Spinal cord (tissue), 10 donors: Measurements from ENCODE around the gene ZNF273. TPM values are rescaled to one million over a fixed set of nuclear protein-coding genes. Genes with fewer than 3 reads are reported as not detected.
"Not testable (repeated sequence)": the region's sequence is repeated elsewhere in the genome, so short reads cannot be mapped to it uniquely, and the experiment has no call there.

Experiments used
- DNase-seq, 6 donors: peaks; one replicate each; pipeline versions ENCODE4 v3.0.0 to v3.0.0-alpha.2; 2013 to 2015; ENCODE audit warnings: low spot score in 6 of 6, low read depth in 4 of 6
- H3K27ac ChIP-seq: one replicate; pipeline ENCODE4 v1.5.1; 2013; ENCODE audit warnings: low read depth, low read length, control low read depth
- H3K27me3 ChIP-seq: one replicate; pipeline ENCODE4 v1.6.1; 2013; ENCODE audit warnings: low read length; ENCODE audit not compliant: control insufficient read depth, insufficient read depth
- H3K36me3 ChIP-seq: one replicate; pipeline ENCODE4 v1.6.1; 2013; ENCODE audit warnings: low read length; ENCODE audit not compliant: control insufficient read depth, insufficient read depth
- H3K4me1 ChIP-seq: one replicate; pipeline ENCODE4 v1.6.1; 2013; ENCODE audit warnings: low read length; ENCODE audit not compliant: control insufficient read depth, insufficient read depth
- H3K4me3 ChIP-seq: one replicate; pipeline ENCODE4 v1.5.1; 2013; ENCODE audit warnings: low read depth, low read length, control low read depth
- H3K9me3 ChIP-seq: one replicate; pipeline ENCODE4 v1.6.1; 2013; ENCODE audit warnings: low read length; ENCODE audit not compliant: control insufficient read depth, insufficient read depth
- WGBS: methylation state at CpG from one replicate; pipeline ENCODE4 v1.1.5; 2013; ENCODE audit warnings: missing lambda C conversion rate; ENCODE audit not compliant: insufficient coverage; 5-methylcytosine and 5-hydroxymethylcytosine counted together
- polyA plus RNA-seq, 2 donors: library from polyadenylated mRNA; unstranded; fragments of 120-200 nt; gene quantifications; one replicate each; pipeline ENCODE4 v1.2.1, GENCODE V29; 2013; ENCODE audit not compliant: insufficient read length in 2 of 2
- total RNA-seq, 2 donors: library from RNA; depleted of rRNA in 1 of 2; stranded (reverse); fragments of 120-200 nt in 1 of 2; fragments of >200 nt in 1 of 2; gene quantifications; one replicate each; pipeline versions ENCODE4 v1.2.3 to v1.2.4, GENCODE V29; 2013 to 2014
- donor health status: healthy.

Gene ZNF273
- total and polyA plus RNA-seq, 4 donors = 12.2 to 22.7 (median 17.6) TPM

DNA sequence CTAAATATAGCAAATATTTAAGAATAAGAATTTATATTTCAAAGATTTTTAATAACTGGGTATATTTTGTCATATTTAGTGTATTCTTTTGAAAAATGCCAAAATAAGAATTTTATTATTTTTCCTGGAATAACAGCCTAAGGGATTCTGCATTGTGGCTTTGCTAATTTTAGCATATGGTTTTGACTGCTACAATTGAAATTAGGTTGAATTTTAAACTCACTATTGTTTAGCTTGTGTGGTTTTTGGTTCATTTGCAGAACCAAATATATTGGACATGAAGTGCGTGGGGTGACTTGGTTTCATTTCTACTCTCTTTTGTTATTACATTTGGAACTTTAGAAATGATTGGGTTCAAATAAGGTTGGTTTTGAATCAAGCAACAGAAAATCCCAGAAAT is 35.5 kb downstream of the ZNF273 start:
- no peaks in the 10 kb centered on the region for H3K27me3 ChIP-seq
- no CpG with 5 or more reads among the region's 1 CpG for WGBS
- no peak for DNase-seq

GRCh38 chr7:64940021-64940420 is 36.9 kb downstream of the ZNF273 start:
- not testable (repeated sequence) for H3K36me3 ChIP-seq, H3K9me3 ChIP-seq, H3K4me1 ChIP-seq, DNase-seq, H3K4me3 ChIP-seq, H3K27ac ChIP-seq, H3K27me3 ChIP-seq
- 93% methylated on average over 4 of the region's 6 CpGs for WGBS

More for the DNA sequence above, 35.5 kb downstream of the ZNF273 start:
- Histone ChIP-seq H3K27ac (no peak overlapping the region), H3K4me1 (no peaks in the 10 kb centered on the region), H3K36me3 (peaks cover 5% of the 10 kb centered on the region), H3K4me3 (no peak overlapping the region), H3K9me3 (no peaks in the 10 kb centered on the region)

DNA sequence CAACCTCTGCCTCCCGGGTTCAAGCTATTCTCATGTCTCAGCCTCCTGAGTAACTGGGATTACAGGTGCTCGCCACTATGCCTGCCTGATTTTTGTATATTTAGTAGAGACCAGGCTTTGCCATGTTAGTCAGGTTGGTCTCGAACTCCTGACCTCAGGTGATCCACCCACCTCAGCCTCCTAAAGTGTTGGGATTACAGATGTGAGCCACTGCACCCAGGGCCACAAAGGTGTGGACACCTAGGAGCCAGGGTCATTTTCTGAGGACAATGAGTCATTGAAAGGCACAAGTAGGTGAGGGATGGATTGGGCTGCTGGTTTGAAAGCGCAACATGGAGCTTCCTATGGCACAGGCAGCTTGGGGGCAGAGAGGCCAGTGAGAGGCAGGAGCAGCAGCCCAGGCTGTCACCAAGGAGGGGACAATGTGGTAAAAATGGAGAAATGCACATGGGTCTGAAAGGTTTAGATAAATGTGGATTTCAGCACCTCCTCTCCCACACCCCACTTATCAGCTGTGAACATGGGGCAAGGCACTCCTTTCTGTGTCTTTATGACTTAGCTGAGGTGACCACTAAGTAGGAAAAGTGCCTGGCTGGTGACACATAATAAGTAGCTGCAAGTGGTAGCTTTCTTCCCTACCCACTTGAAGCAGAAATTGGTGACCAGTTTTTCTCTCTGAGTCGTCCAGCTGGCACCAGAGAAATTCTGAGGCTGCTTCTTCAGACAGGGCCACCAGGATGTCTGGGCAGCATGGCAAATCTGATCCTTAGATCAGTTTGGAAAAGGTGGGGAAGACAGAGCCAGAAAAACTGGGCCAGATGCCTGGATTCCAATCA is 41.8 kb downstream of the ZNF273 start:
- peaks cover 13% of the 10 kb centered on the region for H3K4me1 ChIP-seq
- H3K27ac ChIP-seq, H3K4me3 ChIP-seq, H3K36me3 ChIP-seq, H3K9me3 ChIP-seq, DNase-seq, H3K27me3 ChIP-seq: not testable (repeated sequence)
- 100% methylated on average over 2 of the region's 5 CpGs for WGBS

- Histone ChIP-seq H3K9me3 (no peaks in the 10 kb centered on the region), H3K27me3 (peaks cover 8% of the 10 kb centered on the region), H3K36me3 (peaks cover 5% of the 10 kb centered on the region), H3K27ac (no peak overlapping the region), H3K4me1 (peaks cover 13% of the 10 kb centered on the region), H3K4me3 (no peak overlapping the region)
- 60% methylated on average over 1 of the region's 2 CpGs for WGBS
- DNase-seq = no peak
Measured at GRCh38 chr7:64945503-64946175, 42.6 kb downstream of the ZNF273 start.

GRCh38 chr7:64946772-64947171 is 43.7 kb downstream of the ZNF273 start:
- H3K4me3 ChIP-seq = no peak overlapping the region
- 28% methylated on average over 4 of the region's 5 CpGs for WGBS
- H3K4me1 ChIP-seq = peaks cover 13% of the 10 kb centered on the region
- H3K27ac ChIP-seq = no peak overlapping the region
- H3K9me3 ChIP-seq = no peaks in the 10 kb centered on the region
- H3K27me3 ChIP-seq = peaks cover 8% of the 10 kb centered on the region
- H3K36me3 ChIP-seq = peaks cover 5% of the 10 kb centered on the region
- DNase-seq = peak in 2 of 6 donors; percentile 31 to 45

DNA sequence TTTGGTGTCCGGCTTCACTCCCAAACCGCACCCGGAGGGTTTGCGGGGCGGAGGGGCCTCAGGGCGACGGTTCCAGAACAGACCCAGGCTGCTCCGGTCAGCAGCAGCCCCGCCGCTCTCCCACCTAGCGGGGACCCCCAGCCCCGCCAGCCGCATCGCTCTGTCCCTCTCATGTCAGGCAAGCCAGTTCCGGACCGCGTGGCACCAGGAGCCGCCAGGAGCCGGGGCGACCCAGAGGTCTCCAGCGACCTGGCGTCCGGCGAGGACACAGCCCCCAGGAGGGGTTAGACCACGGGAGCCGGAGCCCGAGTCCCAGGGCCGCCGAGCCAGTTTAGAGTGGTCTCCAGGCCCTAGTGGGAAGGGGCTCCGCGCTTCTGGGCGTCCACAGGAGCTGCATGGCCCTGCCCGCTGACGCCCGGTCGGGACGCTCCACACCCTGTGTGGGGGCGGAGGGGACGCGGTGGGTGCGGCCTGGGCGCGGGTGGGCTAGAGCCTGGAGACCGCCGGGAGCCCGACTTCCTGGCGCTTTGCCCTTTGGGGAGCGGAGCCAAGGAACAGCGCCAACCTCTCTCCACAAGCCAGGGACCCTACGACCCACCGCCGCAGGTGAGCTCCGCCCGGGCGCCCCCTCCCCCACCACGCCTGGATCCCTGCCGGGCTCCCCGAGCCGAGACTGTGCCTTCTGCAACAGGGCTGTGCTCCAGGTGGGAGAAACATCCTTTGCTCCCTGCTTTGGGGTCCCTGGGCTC is 44.4 kb downstream of the ZNF273 start:
- peak in 2 of 6 donors; percentile 30 to 34 for DNase-seq
- WGBS = under 1% methylated on average over 54 of the region's 59 CpGs
- no peaks in the 10 kb centered on the region for H3K9me3 ChIP-seq

DNA sequence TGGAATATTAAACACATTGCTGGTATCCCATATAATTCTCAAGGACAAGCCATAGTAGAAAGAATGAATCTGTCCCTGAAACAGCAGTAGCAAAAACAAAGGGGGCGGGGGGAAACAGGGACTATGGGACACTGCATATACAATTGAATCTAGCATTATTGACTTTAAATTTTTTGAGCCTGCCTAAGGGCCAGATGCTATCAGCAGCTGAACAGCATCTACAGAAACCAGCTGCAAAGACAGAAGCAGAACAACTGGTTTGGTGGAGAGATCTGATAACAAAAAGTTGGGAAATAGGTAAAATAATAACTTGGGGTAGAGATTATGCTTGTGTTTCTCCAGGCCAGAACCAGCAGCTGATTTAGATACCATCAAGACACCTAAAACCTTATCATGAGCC is 45.7 kb downstream of the ZNF273 start:
- no CpG with 5 or more reads among the region's 1 CpG for WGBS
- H3K36me3 ChIP-seq, DNase-seq, H3K4me3 ChIP-seq, H3K27me3 ChIP-seq, H3K27ac ChIP-seq, H3K9me3 ChIP-seq: not testable (repeated sequence)
- peaks cover 13% of the 10 kb centered on the region for H3K4me1 ChIP-seq

More for the DNA sequence above, 44.4 kb downstream of the ZNF273 start:
- peak overlapping the region; percentile 14 for H3K4me3 ChIP-seq
- H3K36me3 ChIP-seq = peaks cover 5% of the 10 kb centered on the region
- H3K27me3 ChIP-seq = peaks cover 8% of the 10 kb centered on the region
- H3K27ac ChIP-seq = no peak overlapping the region
- peaks cover 13% of the 10 kb centered on the region for H3K4me1 ChIP-seq

DNA sequence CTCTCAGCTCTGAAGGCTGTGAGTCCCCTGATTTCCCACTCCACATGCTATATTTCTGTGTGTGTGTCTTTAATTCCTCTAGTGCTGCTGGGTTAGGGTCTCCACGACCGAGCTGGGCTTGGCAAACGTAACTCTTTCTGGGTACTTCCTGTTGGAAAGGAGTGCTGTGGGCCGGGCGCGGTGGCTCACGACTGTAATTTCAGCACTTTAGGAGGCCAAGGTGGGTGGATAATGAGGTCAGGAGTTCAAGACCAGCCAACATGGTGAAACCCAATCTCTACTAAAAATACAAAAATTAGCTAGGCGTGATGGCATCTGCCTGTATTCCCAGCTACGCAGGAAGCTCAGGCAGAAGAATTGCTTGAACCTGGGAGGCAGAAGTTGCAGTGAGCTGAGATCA is 47.6 kb downstream of the ZNF273 start:
- DNase-seq, H3K27ac ChIP-seq, H3K4me3 ChIP-seq, H3K9me3 ChIP-seq, H3K36me3 ChIP-seq, H3K27me3 ChIP-seq: not testable (repeated sequence)
- WGBS = 70% methylated on average over 2 of the region's 9 CpGs
- peaks cover 13% of the 10 kb centered on the region for H3K4me1 ChIP-seq

DNA sequence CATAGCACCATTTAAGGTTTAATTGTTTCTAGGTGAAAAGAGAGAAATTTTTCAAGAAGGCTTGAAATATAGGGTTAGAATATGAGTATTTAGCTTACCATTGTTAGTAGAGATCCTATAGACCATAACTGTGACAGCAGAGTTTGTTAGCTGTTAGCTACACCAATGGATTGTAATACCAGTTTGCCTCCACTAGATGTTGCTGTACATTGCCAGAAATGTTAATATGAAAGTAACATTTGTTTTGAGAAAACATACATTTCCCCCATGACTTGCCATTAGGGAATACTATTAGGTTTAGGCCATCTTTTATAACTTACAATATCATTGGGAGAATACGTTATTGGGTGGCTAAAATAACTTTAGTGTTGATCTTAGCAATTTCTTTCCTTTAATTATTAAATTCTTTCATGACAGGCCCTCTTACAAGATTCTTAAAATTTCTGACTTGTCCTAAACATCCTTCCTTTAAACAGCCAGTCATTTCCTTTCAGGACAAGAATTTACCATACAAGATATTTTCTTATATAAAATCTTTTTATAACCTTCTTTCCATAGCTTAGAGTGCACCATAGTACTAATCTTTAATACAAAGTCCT is 48.3 kb downstream of the ZNF273 start:
- Histone ChIP-seq H3K27me3 (peaks cover 8% of the 10 kb centered on the region), H3K4me1 (peaks cover 13% of the 10 kb centered on the region), H3K4me3 (no peak overlapping the region), H3K27ac (no peak overlapping the region), H3K36me3 (no peaks in the 10 kb centered on the region), H3K9me3 (no peaks in the 10 kb centered on the region)
- WGBS = no CpG with 5 or more reads among the region's 1 CpG
- DNase-seq = peak in 4 of 6 donors; percentile 19 to 87 (median 48)
